HG02642 (cell line): ENCODE results near the gene BCL2L11.

Source experiments
- ATAC-seq: cut with Tn5 transposase; IDR thresholded peaks from one replicate; pipeline ENCODE4 v1.9.1; 2021; ENCODE audit warnings: mild to moderate bottlenecking; ENCODE audit not compliant: unreplicated experiment, poor library complexity

Gene BCL2L11

DNA sequence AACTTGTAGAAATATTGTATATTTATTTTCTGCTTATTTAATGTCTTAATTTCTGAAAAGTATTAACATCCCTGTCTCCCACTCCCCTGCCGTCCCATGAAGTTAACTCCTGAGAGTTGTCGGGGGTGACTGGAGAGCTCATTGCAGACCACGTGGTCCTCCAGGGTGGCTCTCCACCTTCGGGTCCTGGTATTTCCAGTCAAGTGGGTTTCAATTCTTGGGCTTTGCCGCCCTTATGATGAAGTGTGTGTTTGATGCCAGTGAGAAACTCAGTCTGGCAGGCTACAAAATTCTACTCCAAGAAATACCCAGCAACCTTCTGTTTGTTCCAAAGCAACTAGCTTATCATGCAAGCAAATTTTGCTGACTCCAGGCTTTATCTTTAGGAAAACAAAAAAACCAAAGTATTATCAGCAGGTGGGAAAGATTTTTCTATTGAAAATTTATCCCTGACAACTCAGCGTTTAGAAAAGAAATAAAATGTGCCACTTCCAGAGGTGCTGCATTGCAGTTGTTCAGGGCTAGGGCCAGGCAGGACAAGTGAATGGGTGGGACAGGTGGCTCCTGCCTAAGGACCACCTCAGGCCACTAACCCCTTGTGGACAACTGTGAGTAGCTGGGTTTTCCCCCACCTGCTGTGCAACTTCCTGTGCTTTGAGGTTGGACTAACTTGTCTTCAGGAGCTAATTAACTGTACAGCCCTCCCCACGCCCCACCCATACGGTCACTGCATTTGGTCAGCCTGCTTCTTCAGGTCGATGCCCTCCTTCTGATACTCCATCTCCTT is 46.6 kb downstream of the BCL2L11 start:
- no peak for ATAC-seq

DNA sequence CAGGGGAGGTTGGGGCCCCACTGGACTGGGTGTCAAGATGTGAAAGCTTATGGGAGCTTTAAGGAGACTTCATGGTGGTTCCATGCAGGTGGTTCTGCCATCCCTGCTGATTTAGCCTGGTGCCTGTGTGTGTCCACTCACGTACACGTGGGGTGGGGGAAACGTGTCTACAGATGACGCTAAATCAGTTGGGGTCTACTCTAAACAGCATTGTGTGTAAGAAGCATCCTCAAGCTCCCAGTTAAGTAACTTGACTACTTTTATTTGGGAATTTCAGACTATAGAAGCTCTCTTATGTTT is 47.1 kb downstream of the BCL2L11 start:
- no peak for ATAC-seq

DNA sequence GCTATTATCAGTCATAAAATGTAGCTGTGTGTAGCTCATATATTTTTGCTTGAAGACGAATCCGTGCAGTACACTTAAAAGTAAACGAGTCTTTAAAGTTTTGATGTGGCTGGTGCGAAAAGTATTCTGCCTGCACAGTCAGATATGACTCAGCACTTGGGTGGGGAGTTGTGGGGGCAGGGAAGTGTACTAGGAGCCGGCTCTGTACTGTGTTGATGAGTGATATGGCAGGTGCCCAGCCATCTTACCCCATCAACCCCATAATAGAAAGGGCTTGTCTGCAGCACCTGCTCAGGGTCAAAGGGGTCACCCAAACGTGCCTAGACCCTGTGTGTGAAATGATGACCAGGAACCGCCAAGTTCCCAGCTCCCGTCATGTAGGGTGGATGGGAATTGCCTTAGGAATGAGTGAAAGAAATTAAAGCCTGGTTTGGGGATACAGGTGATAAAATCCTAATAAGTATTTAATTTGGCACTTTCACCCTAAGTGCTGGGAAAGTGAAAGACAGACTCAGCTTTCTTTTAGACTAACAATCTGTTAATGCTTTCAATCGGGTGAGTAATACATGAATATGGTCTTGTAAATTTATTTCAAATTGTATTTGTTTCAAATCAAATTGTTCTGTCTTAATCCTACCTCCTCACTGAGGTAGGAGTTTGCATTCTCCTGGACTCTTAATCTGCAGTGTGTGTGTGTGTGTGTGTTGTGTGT is 48.0 kb downstream of the BCL2L11 start:
- no peak for ATAC-seq

DNA sequence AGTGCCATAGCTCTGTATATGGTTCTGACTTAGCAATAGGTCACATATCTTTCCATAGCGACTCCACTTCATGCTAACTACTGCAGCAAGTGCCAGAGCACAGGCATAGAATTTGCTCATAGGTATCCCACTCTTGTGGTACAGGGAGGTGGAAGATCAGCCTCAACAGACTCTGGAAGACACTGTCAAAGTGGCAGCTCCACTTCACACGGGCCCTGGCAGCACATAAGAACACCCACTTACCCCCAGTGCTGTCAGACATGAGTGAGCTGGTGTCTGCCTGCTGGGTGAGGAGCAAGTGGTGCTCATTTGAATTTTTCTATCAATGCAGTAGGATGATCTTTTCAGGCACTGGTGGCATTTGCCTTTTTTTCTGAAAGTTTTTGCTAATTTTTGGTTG is 48.6 kb downstream of the BCL2L11 start:
- ATAC-seq = no peak

DNA sequence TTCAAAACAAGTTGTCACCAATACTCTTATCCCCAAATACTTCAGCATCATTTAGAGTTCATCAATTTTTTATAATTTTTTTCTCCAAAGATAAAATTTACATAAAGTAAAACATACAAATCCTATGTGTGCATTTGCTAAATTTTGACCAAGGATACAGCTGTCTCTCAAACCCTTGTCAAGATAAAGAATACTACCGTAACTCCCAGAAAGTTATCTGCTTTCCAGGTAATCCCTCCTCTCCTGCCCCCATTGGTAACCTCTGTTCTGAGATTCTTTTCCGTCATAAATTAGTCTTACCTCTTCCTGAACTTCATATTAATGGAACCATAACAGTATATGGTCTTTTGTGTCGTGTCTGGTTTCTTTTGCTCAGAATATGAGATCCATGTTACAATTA is 49.2 kb downstream of the BCL2L11 start:
- no peak for ATAC-seq

DNA sequence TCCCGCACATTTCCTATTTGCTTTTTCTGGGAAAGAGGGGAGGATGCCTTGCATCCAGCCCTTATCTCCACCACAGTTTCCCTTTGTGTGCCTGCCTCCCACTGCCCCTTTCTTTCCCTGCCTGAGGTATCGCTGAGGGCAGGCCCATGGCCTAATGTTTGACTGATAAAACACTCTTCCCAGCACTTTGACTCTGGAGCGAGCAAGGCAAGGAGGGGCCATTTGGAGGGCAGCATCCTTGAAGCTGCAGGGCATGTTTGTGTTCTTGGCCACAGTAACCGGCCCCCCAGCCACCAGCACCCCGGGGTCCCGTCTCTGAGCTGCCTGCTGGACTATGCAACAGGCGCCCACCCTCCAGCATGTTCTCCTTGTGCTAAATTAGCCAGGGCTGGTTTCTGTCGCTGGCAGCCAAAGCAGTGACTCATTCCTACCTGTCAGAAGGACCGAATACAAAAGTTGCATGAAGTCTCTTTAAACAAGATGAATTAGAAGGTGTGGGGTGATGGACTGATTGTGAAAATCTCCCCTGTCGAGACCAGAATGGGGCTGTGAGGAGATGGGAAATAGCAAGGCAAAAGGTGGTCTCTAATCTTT is 50.7 kb downstream of the BCL2L11 start:
- ATAC-seq = no peak

DNA sequence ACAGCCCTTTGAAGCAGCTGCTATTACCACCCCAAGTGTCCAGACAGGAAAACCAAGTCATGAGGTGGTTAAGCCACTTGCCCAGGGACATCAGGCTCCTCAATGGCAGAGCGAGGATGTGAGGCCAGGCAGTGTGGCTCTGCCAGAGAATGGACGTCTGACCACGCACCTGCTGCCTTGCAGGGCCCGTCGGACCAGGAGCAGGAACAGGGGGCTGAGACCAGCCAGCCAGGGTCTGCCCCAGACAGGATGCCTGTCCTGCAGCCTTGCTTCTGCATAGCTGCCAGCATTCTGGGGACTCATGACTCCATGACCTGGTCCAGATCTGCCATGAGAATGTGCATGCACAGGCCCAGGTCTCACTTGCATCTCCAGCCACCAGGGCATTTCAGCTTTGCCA is 52.0 kb downstream of the BCL2L11 start:
- no peak for ATAC-seq

DNA sequence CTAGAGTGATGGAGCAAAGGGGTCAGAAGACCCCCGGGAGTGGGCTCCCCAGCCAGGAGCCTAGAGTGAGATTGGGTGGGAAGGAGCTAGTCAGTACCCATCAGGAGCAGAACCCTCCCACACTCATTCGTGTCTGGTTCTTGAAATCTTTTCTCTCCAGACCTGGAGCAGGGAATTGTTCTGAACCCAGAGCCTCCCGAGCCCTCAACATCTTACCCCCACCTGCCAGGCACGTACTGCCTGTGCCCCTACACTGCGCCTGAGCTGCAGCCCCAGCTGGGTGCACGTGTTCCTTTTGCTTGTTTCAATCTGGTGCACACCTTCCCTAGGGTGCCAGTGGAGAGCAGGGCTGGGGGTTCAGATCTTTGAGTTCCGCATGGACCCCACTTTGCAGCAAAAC is 52.6 kb downstream of the BCL2L11 start:
- no peak for ATAC-seq

DNA sequence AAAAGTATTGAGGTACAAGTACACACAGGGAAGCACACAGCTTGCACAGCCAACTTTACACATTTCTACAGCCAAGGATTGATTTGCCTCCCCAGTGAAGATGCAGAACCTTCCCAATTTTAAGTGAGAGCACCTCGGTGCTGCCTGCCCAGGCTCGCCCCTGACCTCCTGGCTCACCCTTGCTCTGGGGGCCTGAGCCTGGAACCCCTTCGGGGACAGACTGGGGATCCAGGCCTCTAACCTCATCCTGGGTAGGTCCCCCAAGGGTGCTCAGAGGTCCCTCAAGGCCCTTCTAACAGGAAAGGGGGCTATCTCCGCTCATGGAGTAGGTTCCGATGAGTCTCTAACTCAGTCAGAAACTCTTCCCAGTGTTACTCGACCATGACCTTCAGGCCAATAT is 53.1 kb downstream of the BCL2L11 start:
- ATAC-seq = no peak

DNA sequence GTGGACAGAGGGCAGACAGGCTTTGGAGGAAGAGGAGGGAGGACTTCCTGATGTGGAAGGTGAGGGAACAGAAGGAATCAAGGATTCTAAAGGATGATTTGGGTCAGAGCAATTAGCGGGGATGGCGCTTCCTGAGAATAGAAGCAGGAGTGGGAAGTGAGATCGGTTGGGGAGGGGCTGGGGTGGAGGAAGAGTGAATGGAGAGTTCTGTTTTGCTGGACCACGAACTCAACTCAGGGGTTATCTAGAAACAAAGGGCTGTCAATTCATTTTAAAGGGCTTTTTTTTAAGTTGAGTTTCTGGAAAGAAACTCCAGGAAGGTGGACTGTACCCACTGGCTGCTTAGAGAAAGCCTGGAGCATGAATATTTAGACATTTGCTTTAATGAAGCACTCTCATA is 54.9 kb downstream of the BCL2L11 start:
- no peak for ATAC-seq

DNA sequence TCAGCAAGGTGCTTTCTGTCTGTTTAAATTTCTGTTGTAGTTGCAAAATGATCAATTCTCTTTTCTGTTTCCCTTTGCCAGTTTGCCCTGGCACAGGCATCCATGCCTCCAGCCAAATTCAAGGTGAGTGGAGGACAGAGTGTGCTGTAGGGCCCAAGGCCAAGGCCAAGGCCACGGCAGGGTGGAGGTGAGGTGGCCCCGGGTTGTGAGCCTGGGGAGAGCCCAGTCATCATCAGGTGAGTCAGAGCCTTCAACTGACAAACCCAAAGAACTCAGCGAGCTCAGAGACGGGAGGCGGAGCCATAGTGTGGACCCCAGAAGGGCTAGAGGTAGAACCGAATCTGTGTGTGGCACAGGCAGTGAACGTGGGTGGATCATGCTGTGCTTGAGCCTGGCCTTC is 55.7 kb downstream of the BCL2L11 start:
- no peak for ATAC-seq

DNA sequence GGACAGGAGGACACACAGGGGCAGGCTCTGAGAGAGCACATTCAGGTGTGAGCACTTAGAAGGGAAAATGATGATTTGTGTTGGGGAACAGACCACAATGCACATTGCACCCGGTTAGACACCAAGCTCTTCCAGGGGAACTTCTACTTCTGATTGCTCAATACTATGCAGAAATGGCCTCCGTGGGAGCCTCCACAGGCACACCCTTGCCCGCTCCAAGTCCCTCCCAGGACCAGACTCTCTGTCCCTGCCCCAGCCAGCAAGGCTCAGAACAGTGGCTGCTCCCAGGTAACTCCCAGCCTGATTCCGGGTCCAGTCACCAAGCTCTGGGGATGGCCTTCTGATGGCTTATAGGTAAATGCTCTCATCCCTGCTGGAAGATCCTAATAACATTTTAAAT is 56.2 kb downstream of the BCL2L11 start:
- no peak for ATAC-seq

DNA sequence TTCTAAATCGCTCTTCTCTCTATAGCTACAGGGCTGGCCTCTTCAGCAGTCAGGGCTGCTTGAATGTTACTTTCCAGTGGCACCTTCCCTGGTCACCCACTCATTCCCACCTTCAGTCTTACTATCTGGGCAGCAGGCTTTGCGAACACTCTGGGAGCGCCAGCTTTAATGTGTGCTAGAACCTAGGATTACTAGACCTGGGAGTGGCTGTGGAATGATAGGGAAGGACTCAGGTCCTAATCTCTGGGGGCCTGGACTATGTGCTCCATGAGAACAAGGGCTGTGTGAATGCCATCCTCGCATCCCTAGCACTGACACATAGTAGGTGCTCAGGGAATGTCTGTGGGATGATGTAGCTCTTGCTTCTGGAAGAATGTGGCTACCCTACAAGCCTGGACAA is 57.6 kb downstream of the BCL2L11 start:
- ATAC-seq = no peak

DNA sequence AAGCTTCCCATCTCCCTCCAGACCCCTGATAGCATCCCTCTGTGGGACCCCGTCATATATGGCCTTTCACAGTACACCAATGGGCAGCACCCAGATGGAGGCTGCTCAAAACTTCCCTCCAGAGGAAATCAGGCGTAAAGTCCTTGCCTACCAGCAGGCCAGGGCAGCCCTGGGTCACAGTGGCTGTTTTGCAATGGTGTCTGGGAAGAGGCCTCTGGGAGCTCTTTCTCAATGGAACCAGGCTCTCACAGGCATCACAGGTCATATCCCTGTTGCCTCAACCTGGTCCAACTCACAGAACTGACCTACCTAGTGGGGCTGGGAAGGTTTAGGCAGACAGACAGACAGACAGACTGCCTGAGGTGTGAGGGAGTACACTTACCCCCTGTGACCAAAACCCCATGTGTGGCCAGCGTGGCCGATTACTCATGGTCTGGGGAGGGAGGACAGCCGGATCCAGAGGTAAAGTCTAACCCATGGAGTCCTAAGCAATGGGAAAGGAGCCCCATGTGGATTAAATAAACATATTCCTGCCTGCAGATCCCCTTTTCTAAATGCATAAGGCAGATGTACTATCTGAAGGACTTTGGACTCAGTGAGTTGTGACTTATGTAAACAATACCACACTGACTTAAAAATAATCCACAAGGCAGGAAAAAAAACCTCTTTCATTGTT is 58.2 kb downstream of the BCL2L11 start:
- no peak for ATAC-seq

DNA sequence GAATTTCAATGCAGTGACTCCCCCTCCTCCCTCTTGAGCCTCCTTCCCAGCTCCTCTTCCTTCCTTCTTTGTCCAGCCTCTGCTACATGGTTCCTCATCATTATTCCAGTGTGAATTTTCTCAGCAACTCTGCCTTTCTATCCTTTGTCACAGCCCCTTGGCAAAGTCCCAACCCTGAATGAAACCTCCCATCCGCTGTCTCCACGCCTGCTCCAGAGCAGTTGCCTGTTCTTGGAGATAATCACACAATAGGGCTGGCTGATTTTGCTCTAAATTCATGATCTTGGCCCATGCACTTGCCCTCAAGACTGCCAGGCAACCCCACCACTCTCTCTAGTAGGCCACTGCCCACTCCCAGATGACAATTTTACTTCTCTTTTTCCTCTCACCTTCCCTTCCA is 61.4 kb downstream of the BCL2L11 start:
- ATAC-seq = no peak

DNA sequence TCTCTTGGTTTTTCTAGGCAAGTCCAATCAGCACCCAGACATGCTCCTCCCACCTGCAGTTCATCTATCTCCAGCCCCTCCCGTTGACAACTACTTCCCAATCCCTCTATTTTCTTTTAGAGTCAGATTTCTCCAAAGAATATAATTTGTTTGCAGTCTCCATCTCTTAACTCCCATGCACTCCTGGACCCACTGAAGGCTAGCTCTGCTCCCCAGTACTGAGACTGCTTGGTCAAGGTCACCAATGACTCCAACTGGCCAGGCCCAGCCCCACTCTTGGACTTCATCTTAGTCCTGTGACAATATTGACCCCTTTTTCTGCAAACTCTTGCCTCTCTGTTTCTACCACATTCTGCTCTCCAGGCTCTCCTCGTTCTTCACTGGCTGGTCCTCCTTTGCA is 62.0 kb downstream of the BCL2L11 start:
- no peak for ATAC-seq

DNA sequence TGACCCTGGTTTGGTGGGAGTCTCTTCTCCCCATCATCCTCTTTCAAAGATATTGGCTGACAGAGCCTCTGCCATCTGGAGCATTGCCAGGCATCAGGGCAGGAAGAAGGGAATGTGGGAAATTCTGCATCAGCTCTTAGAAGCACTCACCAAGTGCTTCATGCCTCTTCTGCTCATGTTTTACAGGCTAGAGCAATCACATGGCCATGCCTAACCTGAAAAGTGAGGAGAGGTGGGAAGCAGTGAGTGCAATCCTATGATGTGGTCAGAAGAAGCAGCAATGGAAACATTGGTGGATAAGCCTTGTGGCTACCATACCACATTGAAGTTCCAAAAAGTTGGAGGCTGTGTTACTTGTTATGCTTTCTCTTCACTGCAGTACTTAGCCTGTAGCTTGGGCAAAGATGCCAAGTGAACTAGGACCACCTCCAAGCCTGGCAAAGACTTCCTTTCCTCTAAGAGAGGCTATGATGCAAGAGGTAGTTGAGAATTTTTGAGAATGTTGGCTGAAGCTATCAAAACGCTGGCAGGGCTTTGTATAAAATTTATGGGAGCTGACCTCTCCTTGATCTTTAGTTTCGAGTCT is 64.1 kb downstream of the BCL2L11 start:
- no peak for ATAC-seq

DNA sequence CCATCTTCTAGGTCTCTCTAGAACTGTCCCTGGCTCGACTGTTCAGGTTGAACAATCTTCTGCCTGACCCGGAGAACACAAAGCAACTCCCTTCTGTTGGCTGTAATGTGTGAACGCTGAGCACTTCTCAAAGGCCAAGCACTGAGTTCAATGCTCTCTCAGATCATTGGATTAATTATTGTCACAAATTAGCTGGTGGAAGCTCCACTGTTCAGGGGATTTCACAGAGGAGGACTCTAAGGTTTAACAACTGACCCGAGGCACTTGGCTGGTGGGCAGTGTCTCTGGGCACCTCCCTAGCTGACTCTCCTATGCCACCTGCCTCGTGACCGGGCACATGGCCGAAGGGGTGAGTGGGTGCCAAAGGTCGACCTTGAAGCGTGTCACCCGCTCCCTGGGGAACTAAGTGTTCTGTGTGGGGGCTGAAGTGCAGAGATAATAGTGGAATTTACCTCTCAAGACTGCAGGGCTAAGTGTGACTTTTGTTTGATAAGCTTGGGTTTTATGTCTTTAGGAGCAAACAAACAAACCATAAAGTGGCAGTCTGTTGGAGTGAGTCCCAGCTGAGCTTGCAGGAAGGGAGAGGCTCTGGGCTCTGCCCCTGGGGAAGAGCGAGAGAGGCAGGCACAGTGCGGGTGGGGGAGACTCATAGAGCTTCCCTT is 64.8 kb downstream of the BCL2L11 start:
- no peak for ATAC-seq

DNA sequence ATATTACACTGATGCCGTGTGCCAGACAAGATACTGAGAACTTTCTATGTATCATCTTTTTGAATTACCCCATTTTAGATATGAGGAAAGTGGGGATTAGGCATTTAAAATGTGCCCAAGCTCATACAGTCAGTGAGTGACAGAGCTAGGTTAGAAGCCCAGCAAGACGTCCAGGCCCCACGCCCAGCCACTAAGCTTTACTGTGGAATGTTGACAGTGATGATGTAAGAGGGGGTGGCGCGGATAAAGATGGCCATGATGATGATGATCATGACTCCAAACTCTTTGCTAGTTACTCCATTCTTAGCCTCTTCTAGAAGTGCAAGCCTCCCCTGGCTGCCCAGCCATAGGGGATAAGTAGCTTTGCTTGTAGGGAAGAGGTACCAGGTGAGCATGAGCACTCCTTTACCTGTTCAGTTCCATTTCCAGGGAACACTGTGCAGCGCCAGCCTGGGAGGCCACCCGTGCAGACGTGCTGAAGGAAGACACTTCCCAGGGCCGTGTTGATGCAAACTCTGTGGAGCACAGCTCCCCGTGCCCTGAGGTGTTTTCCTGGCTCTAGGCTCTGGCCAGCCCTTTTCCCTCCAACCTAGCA is 65.5 kb downstream of the BCL2L11 start:
- no peak for ATAC-seq

DNA sequence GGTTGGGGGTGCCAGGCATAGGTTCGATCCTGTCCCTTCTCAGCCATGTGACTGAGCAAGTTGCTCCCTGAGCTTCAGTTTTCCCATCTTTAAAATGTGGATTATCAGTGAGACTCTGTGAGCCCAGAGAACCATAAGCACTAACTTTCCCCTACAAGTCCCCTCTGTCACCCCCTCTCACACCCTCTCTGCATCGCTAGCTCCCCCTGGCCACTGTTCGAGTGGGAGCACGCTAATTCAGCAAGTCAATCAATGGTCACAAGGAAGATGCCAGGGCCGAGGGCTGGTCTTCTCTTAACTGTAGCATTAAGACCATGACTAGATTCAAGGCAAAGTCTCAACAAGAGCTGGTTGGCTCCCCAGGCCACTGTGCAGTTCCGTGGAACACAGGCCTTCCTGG is 66.2 kb downstream of the BCL2L11 start:
- ATAC-seq = no peak
